Activated CD4-positive, alpha-beta T cell treated with anti-CD3 and anti-CD28 coated beads, Interleukin-2, Interleukin-4, amounts not matched to agents 100 ng/mL and 50 ng/mL, durations not matched to agents 16 hours and 8 hours (primary cell): ENCODE measurements around the gene RAB4A.

Source experiments
- DNase-seq: peaks from one replicate; pipeline ENCODE4 v3.0.0-alpha.2; 2020; ENCODE audit warnings: low spot score

The RAB4A gene

DNA sequence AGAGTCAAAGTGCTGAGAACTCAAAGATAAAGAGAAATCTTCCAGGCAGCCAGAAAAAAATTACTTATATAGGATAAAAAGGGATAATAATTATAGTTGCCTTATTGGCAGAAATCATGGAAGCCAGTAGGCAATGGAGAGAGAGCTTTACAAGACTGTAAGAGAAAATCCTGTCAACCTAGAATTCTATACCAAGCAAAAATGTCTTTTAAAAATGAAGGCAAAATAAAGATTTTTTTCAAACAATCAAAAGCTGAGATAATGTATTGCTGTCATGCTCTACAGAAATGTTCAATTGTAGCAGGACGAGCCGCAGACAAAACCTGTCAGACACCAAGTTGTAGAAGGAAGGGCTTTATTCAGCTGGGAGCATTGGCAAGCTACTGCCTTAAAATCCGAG lies 26.8 kb upstream of the RAB4A start:
- no peak for DNase-seq

DNA sequence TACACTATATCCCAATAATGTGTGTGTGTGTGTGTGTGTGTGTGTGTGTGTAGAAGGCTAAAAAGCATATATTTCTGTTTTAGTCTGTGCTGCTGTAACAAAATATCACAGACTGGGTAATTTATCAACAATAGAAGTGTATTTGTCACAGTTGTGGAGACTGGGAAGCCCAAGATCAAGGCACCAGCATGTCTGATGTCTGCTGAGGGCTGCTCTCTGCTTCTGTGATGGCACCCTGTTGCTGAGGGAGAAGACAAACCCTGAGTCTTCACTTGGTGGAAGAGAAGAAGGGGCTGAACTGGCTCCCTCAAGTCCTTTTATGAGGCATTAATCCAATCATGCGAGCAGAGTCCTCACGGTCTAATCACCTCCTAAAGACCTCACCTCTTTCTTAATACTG lies 23.0 kb upstream of the RAB4A start:
- DNase-seq, result no peak

- DNase-seq, result no peak
Observed at GRCh38 chr1:229248821-229249817, 21.8 kb upstream of the RAB4A start.

GRCh38 chr1:229249854-229250644 lies 20.9 kb upstream of the RAB4A start:
- no peak for DNase-seq

- no peak for DNase-seq
Observed at GRCh38 chr1:229251185-229251584, 19.7 kb upstream of the RAB4A start.

DNA sequence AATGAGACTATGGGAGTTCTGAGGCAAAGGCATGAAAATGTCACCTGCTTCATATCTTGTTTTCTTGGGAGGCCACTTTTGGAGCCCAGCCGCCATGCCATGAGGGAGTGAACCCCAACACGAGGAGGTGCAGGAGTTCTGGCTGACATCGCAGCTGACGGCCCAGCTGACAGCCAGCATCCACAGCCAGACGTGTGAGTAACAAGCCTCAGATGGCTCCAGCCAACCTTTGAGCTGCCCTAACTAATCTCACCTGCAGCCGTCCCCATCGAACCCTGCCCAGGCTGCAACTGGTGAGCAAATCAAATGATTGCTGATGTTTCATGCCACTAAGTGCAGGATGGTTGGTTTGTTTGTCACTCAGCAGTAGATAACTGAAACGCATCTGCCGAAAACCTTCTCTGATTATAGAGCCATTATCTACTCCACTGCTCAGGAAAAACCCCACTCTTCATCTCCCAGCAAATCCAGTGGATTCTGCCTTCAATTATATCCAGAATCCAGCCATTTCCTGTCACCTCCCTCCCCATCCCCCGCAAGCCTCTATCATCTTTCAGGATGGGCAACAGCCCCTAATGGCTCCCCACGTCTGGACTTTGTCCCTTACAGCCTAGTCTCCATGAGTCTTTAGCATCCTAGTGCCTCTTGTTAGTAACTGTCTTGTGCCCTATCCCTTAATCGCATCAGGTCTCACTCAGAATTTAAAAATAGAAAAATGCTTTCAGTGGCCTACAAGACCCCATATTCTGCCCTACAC lies 18.5 kb upstream of the RAB4A start:
- DNase-seq, result no peak

DNA sequence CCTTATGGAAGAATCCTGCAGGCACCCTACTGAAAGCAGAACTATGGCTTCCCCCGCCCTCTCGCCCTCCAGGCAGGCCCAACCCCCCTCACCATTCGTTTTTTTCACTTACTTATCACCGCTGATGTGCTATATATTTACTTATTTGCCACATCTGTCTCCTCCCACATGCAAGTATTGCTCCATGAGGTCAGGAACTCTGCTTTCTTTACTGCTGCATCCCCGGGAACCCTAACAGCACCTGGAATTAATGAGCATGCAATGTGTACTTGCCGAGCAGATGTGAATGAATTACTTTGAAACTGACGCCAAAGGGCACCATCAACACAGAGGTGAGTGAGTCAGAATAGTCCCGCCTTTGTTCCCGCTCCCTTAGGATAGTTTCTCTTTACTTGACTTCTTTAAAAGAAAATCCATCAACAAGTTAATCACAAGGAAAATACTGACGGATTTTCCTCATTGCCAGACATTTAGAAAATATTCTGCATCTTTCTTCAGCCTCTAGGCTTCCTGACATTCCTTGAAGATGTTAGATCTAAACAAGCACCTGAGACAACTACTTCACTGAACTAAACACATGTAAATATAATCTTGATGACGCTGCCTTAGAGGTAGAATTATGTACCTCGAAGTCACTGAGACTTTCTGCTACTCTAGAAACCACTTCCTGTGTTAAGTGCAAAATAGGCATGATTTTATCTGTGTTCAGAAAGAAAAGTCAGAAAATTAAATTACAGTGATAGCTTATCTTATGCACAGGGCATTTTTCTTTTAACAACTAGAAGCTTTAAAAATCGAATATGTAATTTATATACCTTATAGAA lies 17.5 kb upstream of the RAB4A start:
- DNase-seq, result peak; percentile 53

DNA sequence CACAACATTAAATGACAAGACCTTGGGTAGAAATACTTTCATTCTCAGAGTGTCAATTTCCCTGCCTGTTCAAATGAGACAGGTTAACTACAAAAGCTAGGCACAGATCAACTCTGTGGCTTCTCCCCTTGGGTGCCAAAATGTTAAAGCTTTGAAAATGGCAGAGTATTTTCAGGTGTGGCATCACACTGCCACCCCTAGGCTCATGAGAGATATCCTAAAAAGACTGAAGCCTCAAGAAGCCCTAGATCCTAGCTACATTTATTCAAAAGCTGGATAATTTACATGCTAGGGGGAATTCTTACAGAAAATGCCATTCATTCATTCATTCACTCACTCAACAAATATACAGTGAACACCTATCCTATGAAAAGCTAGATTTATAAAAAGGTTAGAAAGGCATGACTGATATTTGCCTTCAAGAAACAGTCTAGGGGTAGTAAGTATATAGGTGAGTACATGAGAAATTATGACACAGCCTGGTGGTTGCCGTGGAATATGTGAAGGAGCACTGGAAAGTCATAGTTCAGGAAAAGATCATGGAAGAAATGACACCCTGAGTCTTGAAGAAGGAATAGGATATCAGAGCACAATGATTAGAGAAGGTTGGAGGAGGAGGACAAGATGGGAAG lies 15.9 kb upstream of the RAB4A start:
- DNase-seq, result no peak

- DNase-seq, result peak; percentile 60
Observed at GRCh38 chr1:229258031-229258756, 12.7 kb upstream of the RAB4A start.

DNA sequence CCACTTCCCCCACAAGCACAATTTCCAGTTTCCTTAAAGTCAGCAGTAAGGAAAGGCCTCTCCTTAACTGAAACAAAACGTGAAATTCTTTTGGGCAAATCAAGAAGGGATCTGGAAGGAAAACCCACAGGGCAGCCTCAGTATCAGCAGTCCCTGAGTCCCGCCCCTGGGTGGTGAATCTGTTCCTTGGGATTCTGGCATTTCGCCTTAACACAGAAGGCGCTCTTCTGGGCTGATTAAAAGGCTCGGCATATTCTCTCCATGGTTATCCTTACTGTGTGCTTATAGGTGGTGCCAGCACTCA lies 12.2 kb upstream of the RAB4A start:
- DNase-seq, result no peak

DNA sequence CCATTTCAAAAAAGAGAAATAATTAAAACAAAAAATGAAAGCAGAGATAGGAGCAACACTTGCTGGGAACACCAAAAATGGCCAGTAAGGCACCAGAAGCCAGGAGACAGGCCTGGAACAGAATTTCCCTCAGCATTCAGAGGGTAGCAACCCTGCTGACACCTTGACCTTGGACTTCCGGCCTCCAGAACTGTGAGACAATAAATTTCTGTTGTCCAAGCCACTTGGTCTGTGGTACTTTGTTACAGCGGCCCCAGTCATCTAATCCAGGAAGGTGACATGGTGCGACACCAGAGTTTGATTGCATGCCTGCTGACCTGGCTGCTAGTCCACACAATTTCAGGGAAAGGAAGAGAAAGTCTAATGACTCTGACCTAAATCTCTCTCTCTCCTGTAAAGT lies 10.6 kb upstream of the RAB4A start:
- no peak for DNase-seq

DNA sequence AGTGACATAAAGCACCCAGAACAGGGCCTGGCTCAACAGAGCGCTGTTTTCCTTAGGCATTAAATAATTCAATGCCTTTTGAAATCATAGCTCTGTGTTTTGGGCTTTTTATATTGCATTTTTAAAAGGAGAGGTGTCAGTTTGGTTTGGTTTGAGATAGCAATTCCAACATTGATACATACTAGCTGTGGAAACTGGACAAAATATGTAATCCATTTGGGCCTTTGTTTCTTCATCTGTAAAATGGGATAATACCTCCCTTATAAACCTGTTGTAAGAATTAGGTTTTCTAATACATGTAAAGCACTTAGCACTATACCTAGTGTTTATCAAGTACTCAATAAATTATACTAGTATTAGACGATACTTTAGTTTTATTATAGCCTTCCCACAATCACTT lies 8.7 kb upstream of the RAB4A start:
- no peak for DNase-seq

DNA sequence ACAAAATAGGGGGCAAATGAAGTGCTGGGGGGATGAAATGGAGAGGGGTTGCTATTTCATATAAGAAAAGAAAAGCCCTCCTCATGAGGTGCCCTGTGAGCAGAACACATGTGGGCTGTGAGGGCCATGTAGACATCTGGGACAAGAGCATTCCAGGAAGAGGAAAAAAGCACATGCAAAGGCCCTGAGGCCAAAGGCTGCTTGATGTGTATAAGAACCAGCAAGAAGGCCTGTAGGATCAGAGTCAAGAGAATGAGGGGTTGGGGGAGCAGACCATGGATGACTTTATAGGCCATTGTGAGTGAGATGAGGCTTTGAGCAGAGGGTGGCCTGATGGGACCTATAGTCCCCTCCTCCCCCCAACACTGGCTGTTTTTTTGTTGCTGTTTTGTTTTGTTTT lies 7.7 kb upstream of the RAB4A start:
- no peak for DNase-seq

- DNase-seq, result no peak
Observed at GRCh38 chr1:229264068-229264467, 6.8 kb upstream of the RAB4A start.

- no peak for DNase-seq
Observed at GRCh38 chr1:229264487-229264886, 6.4 kb upstream of the RAB4A start.

- no peak for DNase-seq
Observed at GRCh38 chr1:229266274-229266673, 4.6 kb upstream of the RAB4A start.

DNA sequence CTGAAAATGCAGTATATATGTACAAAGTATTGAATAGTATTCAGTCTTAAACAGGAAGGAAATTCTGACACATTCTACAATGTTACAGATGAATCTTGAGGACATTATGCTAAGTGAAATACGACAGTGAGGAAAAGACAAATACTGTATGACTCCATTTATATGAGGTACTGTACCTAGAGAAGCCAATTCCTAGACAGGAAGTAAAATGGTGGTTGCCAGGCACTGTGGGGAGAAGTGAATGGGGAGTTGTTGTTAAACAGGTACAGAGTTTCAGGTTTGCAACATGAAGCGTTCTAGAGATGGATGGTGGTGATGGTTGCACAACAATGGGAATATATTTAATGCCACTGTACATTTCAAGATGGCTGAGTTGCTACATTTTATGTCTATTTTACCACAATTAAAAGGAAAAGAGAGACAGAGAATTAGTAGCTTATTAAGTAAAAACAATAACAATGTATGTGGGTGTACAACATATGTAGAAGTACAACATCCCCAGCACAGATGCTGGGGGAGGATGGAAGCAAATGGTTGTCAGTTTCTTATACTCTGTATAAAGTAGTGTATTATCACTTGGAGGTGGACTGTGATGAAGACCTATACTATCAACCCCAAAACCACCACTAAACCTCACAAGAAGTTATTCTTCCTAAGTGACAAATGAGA lies 3.9 kb upstream of the RAB4A start:
- DNase-seq, result no peak

- DNase-seq, result no peak
Observed at GRCh38 chr1:229268505-229268904, 2.4 kb upstream of the RAB4A start.

DNA sequence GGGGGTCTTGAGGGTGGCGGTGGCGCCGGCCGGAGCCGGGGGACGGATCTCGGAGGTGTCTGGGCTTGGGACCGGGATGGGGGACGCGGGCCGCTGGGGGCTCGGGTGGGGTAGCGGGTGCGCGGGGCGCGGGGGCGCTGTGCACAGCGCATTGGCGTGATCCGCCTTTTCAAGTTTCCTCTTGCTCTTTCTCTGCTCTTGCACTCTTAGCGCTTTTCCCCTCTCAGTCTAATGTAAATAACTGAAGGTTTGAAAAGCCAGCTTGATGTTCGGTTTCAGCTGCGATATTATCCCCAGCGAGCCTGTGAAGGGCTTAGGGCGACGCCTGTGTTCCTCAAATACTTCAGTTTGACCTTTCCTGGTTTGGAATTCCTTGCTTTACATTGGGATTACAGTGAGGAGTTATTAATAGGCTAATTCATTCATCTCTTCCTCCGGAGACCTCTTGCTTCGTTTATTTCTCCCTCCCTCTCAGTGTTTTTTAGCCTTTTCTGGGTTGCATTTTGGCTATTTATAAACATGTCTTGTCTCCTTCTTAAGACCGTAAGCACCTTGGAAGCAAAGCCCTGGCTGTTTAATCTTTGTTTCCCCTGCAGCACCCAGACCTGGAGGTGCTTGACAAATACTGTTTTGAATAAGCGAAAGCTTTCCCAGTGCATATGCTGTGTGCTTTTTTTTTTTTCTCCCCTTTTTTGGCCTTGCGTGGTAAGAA lies 693 bp downstream of the RAB4A start:
- peak; percentile 22 for DNase-seq
